ENCODE results near the gene HCN3. TPM values are rescaled to one million over a fixed set of nuclear protein-coding genes. Genes with fewer than 3 reads are reported as not detected.

Gene HCN3
- total RNA-seq, 4 donors from 2014 or later, result 1.7 to 2.7 (median 2.4) TPM

DNA sequence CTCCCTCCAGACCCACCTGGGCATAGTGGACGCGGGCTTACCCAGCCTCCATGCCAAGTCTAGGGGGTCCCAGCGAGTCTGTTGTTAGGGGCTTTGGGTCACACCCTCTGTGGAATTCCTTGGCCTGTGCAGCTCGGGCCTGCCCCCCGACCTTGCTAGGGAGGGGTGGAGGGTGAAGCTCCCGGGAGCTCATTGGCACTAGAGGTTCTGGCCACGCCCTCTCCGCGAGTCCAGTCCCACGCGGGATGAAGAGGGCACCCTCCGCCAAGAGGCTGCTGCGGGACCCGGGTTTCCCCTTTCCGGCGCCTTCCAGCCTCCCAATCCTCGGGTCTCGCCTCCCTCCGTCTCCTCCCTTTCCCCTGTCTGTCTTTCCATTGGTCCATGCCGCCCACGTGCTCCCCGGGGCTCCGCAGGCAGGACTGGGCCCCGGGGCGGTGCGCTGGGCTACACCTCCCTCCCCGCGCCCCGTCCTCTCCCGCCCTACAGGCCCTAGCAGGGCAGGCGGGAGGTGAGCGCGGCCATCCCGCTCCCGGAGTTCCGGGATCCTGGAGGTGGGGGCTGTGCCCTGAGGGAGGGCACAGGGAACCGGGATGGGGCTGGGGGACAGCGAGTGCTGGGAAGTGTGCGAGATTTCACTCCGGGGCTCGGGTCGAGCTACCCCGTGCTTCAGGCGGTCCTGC, 46.9 kb downstream of the HCN3 start:
- peaks cover 0 to 53% (median 25%) of the 10 kb centered on the region in 4 donors for H3K4me1 ChIP-seq
- H3K27ac ChIP-seq, result peak overlapping the region; percentile 96 to 100 (median 98)
- peak in 1 of 5 experiments; percentile 32 for TF ChIP-seq CTCF (IDR thresholded peaks at IDR 0.05)
- TF ChIP-seq POLR2A (IDR thresholded peaks at IDR 0.05), result peak; percentile 39 to 65
- peak in 1 of 2 donors; percentile 75 for TF ChIP-seq EP300 (IDR thresholded peaks at IDR 0.05)
- no peaks in the 10 kb centered on the region for H3K9me3 ChIP-seq
- peak; percentile 92 to 93 for DNase-seq (ENCODE audit: low spot score in 2 of 2)
- H3K27me3 ChIP-seq, result no peaks in the 10 kb centered on the region
- peak overlapping the region; percentile 53 to 89 (median 64) for H3K4me3 ChIP-seq
- H3K36me3 ChIP-seq, result peaks cover 0 to 37% (median 0%) of the 10 kb centered on the region in 3 donors
- 0 to 1% methylated on average over 23 to 32 of the region's 44 CpGs for WGBS, 2 donors

- Histone ChIP-seq H3K27ac (peak overlapping the region; percentile 83 to 99 (median 97)), H3K4me1 (peaks cover 0 to 47% (median 25%) of the 10 kb centered on the region in 4 donors), H3K4me3 (peak overlapping the region; percentile 53 to 89 (median 64)), H3K36me3 (peaks cover 0 to 38% (median 0%) of the 10 kb centered on the region in 3 donors), H3K27me3 (no peaks in the 10 kb centered on the region), H3K9me3 (no peaks in the 10 kb centered on the region)
- TF ChIP-seq CTCF (IDR thresholded peaks at IDR 0.05) (peak; percentile 15 to 40 (median 36)), POLR2A (IDR thresholded peaks at IDR 0.05) (no peak), EP300 (IDR thresholded peaks at IDR 0.05) (no peak)
- no peak for DNase-seq (ENCODE audit: low spot score in 2 of 2)
- 9 to 10% methylated on average over 34 to 43 of the region's 59 CpGs for WGBS, 2 donors
These were observed 47.7 kb downstream of the HCN3 start for GRCh38 chr1:155324717-155325602.

- no peaks in the 10 kb centered on the region for H3K27me3 ChIP-seq
- peak overlapping the region in 3 of 4 donors; percentile 83 to 99 (median 98) for H3K27ac ChIP-seq
- WGBS, 2 donors, result 54 to 57% methylated on average over 6 of the region's 6 CpGs
- H3K36me3 ChIP-seq, result peaks cover 0 to 44% (median 0%) of the 10 kb centered on the region in 3 donors
- DNase-seq (ENCODE audit: low spot score in 2 of 2), result no peak
- no peak for TF ChIP-seq EP300 (IDR thresholded peaks at IDR 0.05)
- TF ChIP-seq CTCF (IDR thresholded peaks at IDR 0.05), result no peak
- TF ChIP-seq POLR2A (IDR thresholded peaks at IDR 0.05), result no peak
- no peaks in the 10 kb centered on the region for H3K9me3 ChIP-seq
- peaks cover 0 to 41% (median 25%) of the 10 kb centered on the region in 4 donors for H3K4me1 ChIP-seq
- peak overlapping the region in 3 of 4 donors; percentile 53 to 89 (median 70) for H3K4me3 ChIP-seq
These were observed 48.3 kb downstream of the HCN3 start for GRCh38 chr1:155325603-155325893.

- 77 to 89% methylated on average over 6 of the region's 6 CpGs for WGBS, 2 donors
- TF ChIP-seq CTCF (IDR thresholded peaks at IDR 0.05) (no peak), POLR2A (IDR thresholded peaks at IDR 0.05) (no peak), EP300 (IDR thresholded peaks at IDR 0.05) (no peak)
- Histone ChIP-seq H3K4me1 (peaks cover 0 to 36% (median 23%) of the 10 kb centered on the region in 4 donors), H3K9me3 (no peaks in the 10 kb centered on the region), H3K27ac (peak overlapping the region in 1 of 4 donors; percentile 35), H3K27me3 (no peaks in the 10 kb centered on the region), H3K4me3 (no peak overlapping the region), H3K36me3 (peaks cover 0 to 49% (median 0%) of the 10 kb centered on the region in 3 donors)
- DNase-seq (ENCODE audit: low spot score in 2 of 2), result no peak
These were observed 48.8 kb downstream of the HCN3 start for GRCh38 chr1:155326020-155326526.

Data from tibial nerve (tissue), 4 donors.